Left colon (tissue), 2 donors: ENCODE data around the gene VCL. TPM values are rescaled to one million over a fixed set of nuclear protein-coding genes. Genes with fewer than 3 reads are reported as not detected.

Experiments
- ATAC-seq: fragments of 200-7000 bp; cut with Tn5 transposase; one replicate; pipeline ENCODE4 v1.9.1; 2020; ENCODE audit warnings: mild to moderate bottlenecking, moderate library complexity
- DNase-seq, 2 donors: peaks; one replicate each; pipeline ENCODE4 v3.0.0-alpha.2; 2020
- intact Hi-C, 2 donors: fragments of 100-400 bp; cut with DNase I in 1 of 2; cut with micrococcal nuclease in 1 of 2; formaldehyde crosslinking; loops; one replicate each; pipeline versions ENCODE4 v1.11.2 to v1.14.0; 2022; cut with DNase I, micrococcal nuclease
- total RNA-seq, 2 donors: library from RNA; stranded (reverse); fragmentation: NEBNext Ultra II Directional; extraction: Animal tissue kit (Norgen Biotek cat#: 25700); gene quantifications; one replicate each; pipeline ENCODE4 v1.2.1, GENCODE V29; 2021
- donor health status: DM: no; HTN: no; CAD: no.
- donor health status: DM: yes; HTN: yes; CAD: no.

Gene VCL
- total RNA-seq, 2 donors from 2014 or later = 122 to 123 TPM

DNA sequence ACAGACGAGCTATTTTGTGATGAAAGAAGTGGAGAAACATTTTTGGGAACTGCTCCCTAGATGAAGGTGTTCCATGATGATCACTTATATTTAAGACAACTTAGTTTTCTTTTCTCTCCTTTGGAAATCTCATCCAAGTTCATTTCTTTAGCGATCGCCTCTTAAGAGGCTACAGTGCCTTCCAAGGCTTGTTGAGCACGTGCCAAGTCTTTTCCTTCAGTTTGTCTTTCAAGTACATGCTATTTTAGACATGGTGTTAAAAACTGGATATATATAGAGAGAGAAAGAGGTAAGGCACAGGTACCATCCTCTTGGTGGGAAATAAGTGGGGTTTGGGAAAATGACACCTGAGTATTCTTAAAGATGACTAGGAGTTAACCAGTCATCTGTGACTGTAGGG, 155.8 kb downstream of the VCL start:
- intact Hi-C loops = no loop called here
- ATAC-seq = no peak
- no peak for DNase-seq

DNA sequence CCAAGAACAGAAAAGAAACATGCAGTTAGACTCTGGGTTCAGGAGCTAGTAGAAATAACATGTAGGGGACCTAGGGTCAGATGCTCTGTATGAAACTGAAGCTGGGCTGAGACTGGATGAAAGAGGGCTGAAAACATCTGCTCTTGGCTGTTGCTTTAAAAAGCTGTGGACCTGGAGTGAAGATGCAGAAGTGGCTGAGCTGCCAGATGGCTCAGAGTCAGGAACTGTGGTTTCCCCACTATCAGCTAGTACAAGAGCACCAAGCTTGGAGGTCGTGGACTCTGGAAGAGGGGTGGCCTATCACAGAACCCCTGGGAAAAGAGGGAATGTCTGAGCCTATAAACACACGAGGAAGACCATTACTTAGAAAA, 159.0 kb downstream of the VCL start:
- intact Hi-C loops = no loop called here
- DNase-seq (no peak), ATAC-seq (no peak)

DNA sequence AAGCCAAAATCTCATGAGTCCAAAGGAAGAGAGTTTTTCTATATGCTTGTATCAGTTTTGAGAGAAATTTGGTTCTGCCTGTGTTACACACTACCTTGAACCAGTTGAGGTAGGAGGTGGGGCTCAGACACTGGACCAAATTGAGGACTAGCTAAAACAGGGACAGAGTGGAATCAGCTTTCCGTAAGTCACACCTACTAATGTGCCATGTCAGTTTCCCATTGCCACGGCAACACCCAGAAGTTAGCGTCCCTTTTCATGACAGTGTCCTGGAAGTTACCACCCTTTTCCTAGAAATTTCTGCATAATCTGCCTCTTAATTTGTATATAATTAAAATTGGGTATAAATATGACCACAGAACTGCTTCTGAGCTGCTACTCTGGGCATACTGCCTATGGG, 162.1 kb downstream of the VCL start:
- ATAC-seq (no peak), DNase-seq (no peak)
- intact Hi-C loops = no loop called here

DNA sequence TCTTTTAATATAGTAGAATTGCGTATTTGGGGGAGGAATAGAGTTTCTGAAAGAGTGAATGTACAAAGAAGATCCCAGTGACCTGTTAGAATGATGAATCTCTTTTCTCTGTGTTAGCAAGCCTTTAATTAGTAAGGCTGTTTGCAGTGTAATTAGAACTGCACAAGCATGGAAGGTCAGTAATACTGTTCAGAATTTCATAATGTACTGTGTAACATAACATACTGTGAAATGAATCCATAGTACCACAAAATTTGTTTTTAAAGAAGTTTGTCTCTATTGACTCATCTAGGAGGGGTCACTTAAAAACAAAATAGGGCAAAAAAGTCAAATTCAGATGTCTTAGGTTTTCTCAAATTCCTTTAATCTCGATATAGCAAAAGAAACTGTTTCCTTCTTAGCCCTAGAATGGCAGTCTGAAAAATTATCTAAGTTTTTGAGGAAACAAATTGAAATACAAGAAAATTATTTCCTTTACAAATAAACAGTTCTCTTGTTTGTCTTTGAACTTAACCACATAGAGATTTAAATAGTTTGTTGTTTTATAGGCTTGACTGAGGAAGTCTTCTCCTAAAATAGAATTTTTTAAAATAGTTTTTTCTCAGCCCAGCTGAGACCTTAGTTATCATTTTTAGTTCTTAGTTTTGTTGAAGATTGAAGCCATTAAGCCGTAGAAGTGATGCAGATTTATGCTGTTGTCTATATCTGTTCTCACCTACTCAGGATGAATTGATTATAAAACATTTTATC, 165.6 kb downstream of the VCL start:
- no peak for ATAC-seq
- DNase-seq = no peak
- intact Hi-C loops = no loop called here

DNA sequence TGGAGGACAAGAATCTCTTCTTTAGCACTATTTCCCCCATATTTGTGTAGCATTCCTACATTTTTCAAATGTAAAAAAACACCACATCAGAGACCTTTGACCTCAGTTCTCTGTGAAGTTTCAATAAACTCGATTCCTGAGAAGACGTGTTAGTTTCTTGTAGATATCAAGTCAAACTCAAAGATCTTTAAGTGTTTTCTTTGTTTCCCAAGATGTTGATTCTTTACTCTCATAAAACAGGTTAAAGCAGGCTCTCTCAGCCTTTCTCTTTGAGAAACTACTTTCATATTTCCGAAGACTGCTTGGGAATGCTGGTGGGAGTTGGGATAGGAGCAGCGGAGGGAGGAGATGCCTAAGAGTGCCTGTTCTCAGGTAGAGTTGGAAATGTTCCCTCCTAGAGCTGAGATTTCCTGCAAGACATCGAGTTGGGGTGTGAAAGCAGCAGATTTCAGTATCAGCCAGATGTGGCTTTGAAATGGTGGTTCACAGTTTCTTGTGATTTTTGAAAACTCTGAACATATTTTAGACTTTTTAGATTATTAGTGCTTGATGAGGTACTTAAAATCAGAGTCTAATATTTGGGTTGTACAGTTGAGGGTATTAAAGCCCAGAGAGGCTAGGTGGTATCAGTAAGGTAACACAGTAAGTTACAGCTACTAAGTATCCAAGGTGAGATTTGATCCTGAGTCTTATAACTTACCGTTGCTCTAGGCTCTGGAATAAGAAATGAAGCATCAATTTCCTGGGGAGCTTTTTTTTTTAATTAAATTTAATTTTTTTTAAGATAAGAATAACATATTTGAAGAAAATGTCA, 167.0 kb downstream of the VCL start:
- intact Hi-C loops = no loop called here
- ATAC-seq (no peak), DNase-seq (no peak)

DNA sequence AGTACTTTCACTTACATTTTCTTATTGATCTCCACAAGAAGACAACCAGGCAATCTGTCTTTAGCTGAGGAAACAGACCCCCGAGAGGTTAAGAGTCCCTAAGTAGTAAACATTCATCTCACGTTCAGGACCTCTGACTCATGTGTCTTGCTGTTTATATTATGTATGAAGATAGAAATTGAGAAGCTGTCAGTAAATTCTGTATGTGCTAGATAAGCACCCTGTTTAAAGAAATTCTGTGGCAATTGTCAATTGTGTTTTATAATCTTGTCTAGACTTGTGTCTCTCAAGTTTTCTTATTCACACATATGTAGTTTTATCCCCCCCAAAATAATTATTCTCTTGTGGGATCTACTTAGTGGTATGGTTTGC, 167.6 kb downstream of the VCL start:
- no peak for ATAC-seq
- DNase-seq = no peak
- intact Hi-C loops = no loop called here

DNA sequence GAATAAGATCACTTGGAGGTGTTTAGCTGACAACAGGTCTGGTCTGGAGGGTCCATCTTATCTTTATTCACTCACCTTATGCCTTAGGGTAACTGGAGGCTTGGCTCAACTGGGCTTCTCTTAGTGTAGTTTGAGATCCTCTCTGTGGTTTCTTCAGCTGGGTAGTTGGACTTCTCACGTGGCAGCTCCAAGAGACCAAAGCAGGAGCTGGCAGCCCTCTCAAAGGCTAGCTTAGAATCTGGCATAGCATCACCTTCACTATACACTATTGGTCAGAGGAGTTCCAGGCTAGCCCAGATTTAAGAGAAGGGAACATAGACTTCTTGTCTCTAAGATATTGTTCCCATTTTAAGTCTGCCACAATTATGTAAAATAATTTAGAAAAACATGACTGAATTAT, 169.5 kb downstream of the VCL start:
- intact Hi-C loops = no loop called here
- ATAC-seq (no peak), DNase-seq (no peak)

Other genes with a start within 250 kb of the VCL start
- 10 to 100 TPM; 26.0 to 28.5 TPM for gene CHCHD1, start 216.1 kb upstream of the VCL start, total RNA-seq
- gene ZSWIM8, start 212.5 kb upstream of the VCL start, total RNA-seq = 10 to 100 TPM; 60.4 to 67.1 TPM
- 10 to 100 TPM; 21.4 to 24.3 TPM for gene NDST2, start 186.5 kb upstream of the VCL start, total RNA-seq
- 10 to 100 TPM; 52.3 to 56.1 TPM for gene CAMK2G, start 123.6 kb upstream of the VCL start, total RNA-seq
- 1 to 10 TPM; 3.5 to 7.1 TPM for gene PLAU, start 87.0 kb upstream of the VCL start, total RNA-seq
- gene AP3M1, start 152.7 kb downstream of the VCL start, total RNA-seq = 10 to 100 TPM; 28.3 to 31.2 TPM
- gene ADK, start 153.1 kb downstream of the VCL start, total RNA-seq = 10 to 100 TPM; 16.2 to 16.4 TPM